ENCODE measurements around the gene GASK1A.
A peak's percentile ranks its signal among the peaks of the same experiment; 100 is the strongest.

The GASK1A gene

DNA sequence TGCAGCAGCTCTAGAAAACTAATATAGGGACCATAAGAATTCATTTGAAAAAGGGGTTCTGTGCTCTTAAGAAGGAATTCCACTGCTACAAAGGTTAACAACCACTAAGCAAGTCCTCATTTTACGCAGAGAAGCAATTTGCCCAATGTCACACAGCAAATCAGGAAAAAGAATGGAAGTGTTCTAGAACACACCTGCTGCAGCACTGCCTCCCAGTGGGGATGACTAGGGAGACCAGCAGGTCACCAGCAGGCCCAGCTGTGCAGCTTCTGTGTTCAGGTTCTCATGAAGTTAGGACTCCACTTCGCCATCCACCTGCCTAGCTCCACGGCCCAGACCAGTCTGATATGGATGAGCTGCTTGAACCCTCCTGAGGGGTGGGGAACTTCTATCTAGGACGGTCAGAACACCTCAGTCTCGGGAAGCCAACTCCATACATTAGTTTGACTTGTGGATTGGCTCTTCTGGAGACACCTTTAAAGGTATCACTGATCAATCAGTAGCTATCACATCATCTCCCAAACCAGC is 108.2 kb downstream of the GASK1A start:
- no peak for DNase-seq (ENCODE audit: low read depth)

DNA sequence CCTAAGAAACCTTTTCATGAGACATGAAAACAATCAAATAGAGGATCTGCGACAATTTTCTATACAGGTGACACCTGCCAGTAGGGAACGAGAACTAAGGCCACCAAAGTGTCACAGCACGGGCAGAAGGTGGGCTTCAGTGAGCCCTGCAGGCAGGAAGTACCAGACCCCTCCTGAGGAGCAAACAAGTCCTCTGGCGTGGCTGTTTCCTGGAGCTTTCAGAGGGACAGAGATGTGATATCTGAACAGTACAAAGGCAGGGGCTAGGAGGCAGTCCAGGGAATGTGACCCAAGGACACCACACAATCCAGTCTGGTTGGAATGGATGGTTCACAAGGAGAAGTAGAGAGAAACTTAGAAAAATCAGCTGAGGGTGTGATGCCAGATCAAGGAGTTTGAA is 110.0 kb downstream of the GASK1A start:
- DNase-seq (ENCODE audit: low read depth), result no peak

DNA sequence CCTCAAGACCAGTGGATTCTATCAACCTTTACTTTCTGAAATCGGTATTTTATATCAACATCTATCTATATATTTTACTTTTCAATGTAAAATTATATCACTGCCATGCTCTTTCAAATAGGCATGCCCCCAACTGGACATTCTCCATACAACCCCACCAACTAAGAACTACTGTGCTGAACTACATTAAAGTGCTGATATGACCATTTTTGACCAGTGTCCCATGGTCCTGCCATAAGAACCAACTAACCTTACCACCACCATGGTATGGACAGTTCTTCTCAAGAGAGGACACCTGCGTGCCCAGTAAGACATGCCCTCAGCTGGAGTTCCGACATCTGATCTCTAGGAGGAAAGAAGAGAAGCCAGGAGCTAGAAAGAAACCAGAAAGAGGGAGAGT is 111.1 kb downstream of the GASK1A start:
- DNase-seq (ENCODE audit: low read depth), result no peak

DNA sequence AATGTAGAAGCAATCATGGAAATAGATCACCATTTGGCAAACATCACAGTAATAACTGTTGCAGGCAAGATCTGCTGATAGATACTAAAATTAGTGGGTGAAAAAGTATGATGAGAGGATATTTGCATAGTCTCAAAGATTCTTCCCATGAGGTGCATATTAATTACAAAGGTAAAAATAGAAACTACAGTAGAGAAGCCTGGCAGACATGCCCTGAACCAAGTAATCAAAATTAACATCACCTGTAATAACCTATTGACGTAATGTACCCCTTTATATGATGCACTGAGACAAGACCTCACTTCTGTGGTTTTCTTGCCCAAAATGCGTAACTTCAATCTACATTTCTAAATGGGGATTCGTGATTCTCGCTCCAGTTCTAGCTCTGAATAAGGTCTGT is 112.4 kb downstream of the GASK1A start:
- DNase-seq (ENCODE audit: low read depth), result no peak

DNA sequence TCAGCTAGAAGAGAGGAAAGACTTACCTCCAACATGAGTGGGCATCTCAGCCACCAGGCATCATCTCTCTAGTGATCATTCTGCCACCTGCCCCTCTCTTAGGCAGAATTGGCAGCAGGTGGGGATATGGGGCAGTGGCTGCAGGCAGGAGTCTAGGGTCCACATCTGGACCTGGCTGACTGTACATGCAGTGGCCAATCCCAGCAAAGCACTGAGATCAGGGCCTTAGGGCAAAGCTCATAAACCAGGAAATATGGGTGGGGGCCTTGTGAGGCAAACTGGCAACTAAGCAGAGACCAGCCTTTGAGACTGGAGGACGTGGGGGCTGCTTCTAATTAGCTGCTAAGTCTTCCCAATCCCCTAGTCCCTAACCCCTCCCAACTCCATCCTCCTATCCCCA is 113.9 kb downstream of the GASK1A start:
- DNase-seq (ENCODE audit: low read depth), result no peak

DNA sequence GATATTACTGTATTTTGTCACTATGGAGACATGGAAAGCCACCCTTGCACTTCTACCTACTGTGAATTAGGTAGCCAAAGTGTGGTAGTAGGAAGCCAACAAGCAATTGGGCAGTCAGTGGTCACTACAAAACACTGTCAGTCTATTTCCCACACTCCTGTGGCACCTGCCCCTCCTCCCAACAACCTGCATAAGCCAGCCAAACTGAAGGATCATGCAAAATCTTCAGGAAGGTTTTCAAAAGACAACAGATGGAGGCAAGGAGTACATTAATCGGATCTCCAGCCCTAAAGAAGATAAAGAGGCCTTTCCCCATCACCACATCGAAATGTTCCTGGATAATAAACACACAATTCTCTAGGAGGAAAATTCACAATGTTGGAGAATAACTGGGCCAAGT is 114.9 kb downstream of the GASK1A start:
- no peak for DNase-seq (ENCODE audit: low read depth)

DNA sequence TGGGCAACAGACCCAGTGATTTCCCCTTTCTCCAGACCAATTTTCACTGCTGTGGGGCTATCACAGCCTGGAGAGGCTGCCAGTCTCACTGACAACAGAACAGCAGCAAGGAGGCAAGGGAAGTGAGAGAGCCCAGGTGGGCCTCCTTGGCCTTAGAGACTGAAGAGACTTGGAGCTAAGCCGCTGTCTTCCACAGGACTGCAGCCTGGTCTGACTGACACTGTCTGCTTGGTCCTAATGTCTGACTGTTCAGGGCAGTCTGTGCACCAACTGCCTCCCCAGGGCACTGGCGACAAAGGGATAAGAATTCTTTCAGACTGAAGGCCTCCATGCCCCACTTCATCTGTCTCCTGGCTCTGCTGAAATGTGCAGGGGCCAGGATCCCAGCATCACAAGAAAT is 115.3 kb downstream of the GASK1A start:
- no peak for DNase-seq (ENCODE audit: low read depth)

DNA sequence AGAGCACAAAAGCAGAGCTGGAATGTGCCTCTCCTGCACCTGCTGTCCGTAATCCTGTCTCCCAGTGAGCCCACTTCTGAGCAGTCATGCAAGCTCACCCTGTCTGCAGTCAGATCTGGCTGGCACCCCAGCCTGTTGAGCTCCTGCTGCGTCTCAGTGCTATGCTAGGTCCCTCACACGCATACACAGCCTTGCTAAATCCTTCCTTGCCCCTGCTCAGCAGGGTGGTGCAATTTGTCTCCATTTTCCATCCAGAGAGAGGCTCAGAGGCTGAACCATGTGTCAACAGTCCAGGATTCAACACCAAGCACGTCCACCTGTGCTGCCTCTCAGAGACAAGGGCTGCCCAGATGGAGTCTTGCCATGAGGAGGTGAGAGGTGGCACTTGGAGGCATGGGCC is 115.7 kb downstream of the GASK1A start:
- no peak for DNase-seq (ENCODE audit: low read depth)

DNA sequence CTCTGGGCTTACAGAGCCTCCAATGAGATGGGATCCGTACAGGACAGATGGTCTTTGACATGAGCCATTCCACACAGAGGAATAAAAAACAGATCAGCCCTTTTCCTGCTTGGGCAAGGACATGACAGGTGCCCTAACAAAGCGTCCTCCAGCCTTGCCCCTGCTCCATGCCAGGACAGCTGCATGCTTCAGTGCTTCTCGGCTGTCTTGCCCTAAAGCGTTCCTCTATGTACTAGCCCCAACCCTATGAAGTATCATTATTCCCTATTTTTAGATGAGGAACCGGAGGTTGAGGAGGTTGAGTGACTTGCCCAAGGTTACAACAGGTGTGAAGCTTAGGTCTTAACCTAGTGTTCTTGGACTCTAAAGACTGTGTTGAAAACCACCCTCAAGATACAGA is 116.3 kb downstream of the GASK1A start:
- no peak for DNase-seq (ENCODE audit: low read depth)

DNA sequence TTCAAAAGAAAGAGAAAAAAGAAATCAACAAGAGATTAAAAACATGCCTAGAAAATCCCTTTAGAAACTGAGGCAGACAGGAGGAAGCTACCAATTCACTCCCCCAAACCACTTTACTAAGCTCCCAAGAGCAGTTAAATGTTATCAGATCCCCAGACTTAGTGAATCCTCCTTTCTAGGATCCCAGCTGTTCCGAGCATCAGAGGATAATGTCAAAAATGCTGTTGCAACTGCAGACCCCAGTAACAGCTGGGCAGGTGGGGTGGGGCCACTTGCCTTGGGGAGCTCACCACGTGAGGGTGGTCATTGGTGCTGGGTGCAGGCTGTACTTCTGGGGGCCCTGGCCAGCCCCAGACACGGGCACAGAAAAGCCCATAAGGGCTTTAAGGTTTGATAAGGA is 117.7 kb downstream of the GASK1A start:
- no peak for DNase-seq (ENCODE audit: low read depth)

DNA sequence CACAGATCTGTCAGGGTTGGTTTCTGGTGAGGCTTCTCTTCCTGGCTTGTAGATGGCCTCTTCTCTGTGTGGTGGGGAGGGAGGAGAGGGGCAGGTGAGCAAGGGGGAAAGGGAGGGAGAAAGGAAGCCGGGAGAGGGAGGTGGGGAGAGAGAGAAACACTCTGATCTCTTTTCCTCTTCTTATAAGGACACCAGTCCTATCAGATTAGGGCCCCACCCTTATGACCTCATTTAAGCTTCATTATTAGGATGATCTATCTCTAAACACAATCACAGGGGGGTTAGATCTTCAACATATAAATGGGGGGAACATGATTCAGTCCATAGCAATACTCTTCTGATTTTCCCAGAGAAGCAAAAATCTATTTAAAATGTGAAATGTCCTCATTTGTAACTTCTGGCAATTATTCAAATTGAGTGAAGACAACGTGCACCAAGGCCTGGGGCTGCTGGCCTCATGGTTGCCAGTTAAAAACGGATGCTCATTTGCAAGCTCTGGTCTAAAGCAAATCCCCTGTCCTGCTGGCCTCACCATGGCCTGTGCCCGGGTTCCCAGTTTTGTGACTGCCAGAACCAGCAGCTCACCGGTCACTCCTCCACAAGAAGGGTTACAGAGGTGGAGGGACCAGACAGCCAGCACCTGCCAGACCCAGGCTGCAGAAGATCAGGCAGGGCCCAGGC is 118.4 kb downstream of the GASK1A start:
- DNase-seq (ENCODE audit: low read depth), result no peak

DNA sequence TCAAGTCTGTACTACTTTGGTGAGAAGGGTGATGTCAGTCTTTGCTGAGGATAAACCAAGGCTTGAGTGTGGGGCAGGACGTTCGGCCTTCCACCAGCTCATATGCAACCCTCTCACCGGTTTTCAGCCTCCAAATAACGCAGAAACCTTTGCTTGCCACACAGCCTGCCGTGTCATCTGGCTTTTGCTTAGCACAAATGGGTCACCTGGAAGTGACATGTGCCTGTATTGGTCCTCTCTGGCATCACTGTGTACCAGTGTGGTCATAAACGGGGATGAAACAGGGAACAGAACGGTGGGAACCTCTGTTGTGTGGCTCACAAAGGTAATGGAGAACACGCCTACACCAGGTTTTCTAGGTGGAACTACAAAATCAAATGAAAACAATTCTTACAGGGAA is 119.7 kb downstream of the GASK1A start:
- no peak for DNase-seq (ENCODE audit: low read depth)

DNA sequence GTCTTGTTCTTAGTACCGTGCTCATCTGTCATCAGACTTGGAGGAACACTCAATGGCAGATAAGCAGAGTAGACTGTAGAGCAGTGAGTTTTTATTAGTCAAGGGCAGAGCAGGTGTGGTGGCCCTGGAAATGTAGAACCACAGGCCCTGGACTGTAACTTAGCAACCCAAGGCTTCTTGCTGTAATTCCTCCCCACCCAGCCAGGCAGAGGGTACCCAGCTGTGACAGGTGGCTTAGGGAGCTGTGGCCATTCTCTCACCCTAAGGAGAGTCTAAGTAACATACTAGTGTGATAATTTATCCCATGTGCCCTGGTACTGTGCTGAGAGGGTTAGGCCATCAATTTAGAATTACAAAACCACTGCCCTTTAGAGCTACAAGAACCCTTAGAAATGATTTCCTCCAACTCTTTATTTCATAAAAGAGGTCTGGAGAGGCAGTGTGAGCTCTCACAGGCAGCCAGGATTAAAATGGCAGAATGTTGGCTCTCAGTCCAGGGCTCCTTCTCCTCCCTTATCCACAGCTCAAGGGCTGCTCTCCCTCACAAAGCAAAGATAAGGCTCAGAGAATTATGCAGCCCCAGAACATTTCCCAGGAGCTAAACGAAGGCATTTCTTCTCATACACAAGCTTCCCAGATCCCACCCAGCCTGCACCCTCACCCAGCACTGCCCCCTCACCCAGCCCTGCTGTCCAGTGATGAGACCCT is 123.8 kb downstream of the GASK1A start:
- DNase-seq (ENCODE audit: low read depth), result no peak

DNA sequence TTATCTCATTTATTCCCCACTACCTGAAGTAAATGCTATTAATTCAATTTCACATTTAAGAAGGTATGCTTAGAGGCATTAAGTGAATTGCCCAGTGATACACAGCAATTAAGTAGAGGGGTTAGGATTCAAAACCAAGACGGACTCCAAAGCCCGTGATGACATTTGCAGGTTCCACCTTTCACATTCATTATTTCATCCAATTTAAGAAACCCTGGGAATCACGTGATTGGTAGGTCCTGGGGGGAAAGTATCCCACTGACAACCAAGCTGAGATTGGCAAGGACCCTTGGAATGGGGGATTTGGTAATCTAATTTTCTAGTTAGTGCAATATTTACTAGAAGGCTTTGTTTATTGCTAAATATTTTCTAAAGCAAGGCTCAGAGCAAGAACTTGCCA is 124.9 kb downstream of the GASK1A start:
- no peak for DNase-seq (ENCODE audit: low read depth)

DNA sequence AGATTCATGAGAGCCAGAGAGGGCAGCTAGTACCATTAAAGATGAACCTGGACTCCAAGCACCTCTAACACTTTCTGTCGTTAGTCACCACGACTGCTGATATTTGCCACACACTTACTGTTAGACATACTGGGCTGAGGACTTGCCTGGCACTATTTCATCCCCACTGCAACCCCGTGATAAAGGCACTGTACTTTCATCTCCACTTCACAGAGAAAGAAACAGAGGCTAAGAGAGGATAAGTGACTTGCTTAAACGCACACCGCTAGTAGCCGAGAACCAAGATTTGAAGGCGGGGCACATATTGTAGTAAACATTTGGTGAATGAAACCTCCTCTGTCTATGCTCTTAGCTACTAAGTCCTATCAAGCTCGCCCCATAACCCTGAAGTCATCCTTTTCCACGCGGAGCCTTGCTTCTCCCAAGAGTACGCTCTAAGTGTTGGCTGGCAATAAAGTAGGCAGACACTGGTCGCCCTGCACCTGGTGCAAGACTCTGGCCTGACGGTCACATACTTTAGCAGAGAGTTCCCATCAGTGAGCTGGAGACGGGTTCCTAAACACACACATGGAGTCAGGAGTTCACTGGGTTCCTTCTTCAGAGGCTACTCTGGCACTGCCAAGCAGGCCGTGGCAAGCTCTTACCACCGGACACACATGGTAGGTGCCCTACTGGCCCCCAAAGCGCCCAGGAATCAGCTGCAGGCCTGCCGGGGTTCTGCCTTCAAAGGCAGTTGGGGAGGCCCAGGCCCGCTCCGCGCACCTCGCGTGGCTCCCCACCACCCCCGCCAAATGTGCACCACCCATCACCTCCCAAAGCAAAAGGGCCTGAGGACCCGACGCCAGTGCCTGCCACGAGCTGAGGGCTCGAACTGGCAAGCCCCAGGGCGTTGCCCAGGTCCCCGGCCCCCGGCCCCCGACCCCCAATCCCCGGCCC is 125.8 kb downstream of the GASK1A start:
- peak; percentile 8 for DNase-seq (ENCODE audit: low read depth)

DNA sequence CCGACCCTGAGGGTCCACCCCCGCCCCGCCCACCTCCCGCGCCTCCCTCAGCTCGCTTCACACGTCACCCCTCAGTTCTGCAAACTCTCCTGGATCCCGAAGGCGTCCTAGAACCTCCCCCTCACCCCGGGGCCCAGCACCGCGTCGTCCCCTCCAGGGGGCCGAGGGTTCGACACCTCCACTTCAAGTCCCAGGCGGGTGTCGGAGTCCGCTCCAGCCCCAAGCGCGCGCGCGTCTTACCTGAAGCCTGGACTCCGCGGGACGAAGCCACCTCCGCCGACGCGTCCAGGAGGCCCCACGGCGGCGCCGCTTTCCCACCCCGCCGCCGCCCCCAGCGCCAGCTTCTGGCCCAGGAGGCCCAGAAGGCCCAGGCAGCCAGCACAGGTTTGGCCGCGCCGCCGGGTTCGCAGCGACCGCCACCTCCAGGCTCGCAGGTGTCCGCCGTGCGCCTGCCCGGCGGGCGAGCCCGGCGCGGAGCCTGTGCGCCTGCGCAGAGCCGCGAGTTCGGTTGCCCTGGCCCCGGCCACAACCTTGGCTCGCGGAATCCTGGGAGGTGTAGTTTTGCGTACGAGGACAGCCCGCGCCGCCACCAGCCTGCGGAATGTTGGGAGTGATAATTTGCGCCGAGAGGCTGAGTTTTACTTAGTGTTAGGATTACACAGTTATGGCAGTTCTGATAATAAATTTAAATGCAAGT is 126.6 kb downstream of the GASK1A start, which contains the start of gene POMGNT2:
Gene POMGNT2, minus strand, starts transcription at position 484 of the 697 bp plus-strand sequence. CDS start 24,648 bp downstream, outside the sequence.
- DNase-seq (ENCODE audit: low read depth), result peak; percentile 81

DNA sequence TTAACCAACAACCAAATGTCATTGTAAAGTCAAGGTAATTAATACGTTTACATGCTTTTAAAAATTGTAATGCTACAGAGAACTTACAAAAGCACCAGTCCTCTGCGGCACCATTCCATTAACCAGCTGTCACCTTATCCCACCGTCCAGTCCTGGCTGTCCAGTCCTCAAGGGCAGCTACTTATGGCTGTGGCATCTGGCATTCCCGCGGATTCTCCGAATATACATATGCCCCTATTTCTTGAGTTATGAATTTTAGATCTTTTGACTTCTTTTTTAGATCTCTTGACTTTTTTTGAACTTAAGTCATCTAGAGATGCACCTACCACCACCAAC is 127.2 kb downstream of the GASK1A start:
- no peak for DNase-seq (ENCODE audit: low read depth)

Measured in stimulated activated CD8-positive, alpha-beta memory T cell treated with anti-CD3 and anti-CD28 coated beads, Interleukin-4, amount 100 ng/mL, for 24 hours (primary cell).